Nucleus accumbens (tissue), 56 donors: ENCODE measurements around the gene PODXL2.

Source experiments
- DNase-seq, 56 donors: peaks; one replicate each; lab custom pipeline; 2025; lab: John Stamatoyannopoulos, UW

Gene PODXL2

GRCh38 chr3:127628788-127629466 is at the start of gene PODXL2:
Gene PODXL2 (plus strand): TSS chr3:127629185. CDS start chr3:127629220, 35 bp downstream.
- peak in 39 of 56 donors; percentile 14 to 69 (median 32) for DNase-seq

DNA sequence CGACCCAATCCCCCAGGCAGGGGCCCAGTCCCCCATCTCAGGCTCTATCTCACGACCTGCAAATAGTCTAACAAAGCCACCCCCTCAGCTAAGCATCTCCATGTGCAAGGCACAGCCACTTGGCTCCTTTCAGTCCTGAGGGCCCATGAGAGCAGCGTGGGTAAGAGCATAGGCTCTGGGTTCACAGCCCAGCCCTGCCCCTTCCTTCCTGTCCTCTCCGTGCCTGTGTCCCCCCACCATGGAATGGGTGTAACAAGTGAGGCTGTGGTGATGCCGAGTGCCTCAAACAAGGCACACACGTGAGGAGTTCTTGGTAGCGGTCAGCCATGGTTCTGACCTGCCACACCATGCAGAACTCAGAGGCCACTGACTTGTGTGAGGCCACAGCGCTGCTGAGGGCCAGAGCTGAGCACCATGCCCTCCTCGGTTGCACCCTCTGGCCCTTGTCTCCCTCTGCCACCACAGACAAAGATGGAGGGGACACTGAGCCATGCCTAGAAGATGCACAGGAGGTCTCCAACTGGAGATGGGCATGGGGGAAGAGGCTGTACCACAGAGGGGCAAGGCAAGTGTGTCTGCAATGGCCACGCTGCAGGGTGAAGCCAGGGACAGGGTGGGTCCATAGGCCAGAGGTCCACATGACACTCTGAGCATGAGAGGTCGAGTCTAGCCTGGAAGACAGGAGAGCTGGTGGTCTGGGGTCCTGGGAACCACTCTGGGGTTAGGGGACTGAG is 48.5 kb upstream of the PODXL2 start:
- no peak for DNase-seq

- no peak for DNase-seq
Measured at GRCh38 chr3:127584734-127585133, 44.3 kb upstream of the PODXL2 start.

- no peak for DNase-seq
Measured at GRCh38 chr3:127585163-127585812, 43.7 kb upstream of the PODXL2 start.

GRCh38 chr3:127585813-127586413 is 43.1 kb upstream of the PODXL2 start:
- no peak for DNase-seq

GRCh38 chr3:127587876-127588275 is 41.1 kb upstream of the PODXL2 start:
- DNase-seq = no peak

DNA sequence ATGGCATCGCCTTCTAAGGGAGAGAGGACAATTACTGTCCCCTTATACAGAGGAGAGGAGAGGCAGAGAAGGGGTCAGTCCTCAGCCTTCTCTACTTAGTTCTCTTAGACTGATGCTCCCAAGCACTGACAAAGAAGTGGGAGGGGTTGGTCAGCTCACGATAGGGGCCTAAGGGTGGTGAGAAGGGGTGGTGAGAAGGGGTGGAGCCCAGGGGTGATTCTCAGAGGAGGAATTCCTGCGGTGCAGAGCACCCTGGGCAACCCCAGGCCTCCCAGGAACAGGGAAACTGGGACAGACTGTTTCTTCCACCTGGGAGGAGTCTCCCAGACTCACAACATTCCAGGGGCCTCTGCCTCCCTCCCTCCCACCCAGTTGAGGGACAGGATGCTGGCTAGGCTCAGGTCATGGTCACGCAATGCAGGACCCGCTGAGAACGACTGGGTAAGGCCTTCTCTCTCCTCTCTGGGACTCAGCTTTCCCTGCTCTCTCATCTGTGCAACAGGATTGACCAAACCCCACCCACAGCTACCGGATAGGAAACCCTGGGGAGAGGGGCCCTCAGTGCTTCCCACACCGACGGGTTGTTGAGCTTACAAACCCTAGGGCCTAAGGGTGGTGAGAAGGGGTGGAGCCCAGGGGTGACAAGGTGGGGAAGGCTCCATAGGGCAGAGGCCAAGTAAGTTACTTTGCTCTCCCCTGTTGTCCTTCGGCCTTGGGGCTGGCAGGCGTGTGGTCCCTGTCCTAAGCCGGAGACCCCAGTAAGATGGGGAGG is 40.0 kb upstream of the PODXL2 start:
- no peak for DNase-seq

GRCh38 chr3:127589600-127590281 is 39.2 kb upstream of the PODXL2 start:
- DNase-seq = peak in 9 of 56 donors; percentile 12 to 48 (median 31)

GRCh38 chr3:127590282-127590592 is 38.7 kb upstream of the PODXL2 start:
- peak in 3 of 56 donors; percentile 36 to 68 (median 57) for DNase-seq

GRCh38 chr3:127590593-127591465 is 38.2 kb upstream of the PODXL2 start, which contains the start of gene TPRA1:
Gene TPRA1 (minus strand): TSS chr3:127590733. CDS start chr3:127580146, 10,587 bp downstream.
- peak; percentile 67 to 96 (median 88) for DNase-seq

GRCh38 chr3:127593178-127593577 is 35.8 kb upstream of the PODXL2 start:
- no peak for DNase-seq

- no peak for DNase-seq
Measured at GRCh38 chr3:127595303-127595702, 33.7 kb upstream of the PODXL2 start.

DNA sequence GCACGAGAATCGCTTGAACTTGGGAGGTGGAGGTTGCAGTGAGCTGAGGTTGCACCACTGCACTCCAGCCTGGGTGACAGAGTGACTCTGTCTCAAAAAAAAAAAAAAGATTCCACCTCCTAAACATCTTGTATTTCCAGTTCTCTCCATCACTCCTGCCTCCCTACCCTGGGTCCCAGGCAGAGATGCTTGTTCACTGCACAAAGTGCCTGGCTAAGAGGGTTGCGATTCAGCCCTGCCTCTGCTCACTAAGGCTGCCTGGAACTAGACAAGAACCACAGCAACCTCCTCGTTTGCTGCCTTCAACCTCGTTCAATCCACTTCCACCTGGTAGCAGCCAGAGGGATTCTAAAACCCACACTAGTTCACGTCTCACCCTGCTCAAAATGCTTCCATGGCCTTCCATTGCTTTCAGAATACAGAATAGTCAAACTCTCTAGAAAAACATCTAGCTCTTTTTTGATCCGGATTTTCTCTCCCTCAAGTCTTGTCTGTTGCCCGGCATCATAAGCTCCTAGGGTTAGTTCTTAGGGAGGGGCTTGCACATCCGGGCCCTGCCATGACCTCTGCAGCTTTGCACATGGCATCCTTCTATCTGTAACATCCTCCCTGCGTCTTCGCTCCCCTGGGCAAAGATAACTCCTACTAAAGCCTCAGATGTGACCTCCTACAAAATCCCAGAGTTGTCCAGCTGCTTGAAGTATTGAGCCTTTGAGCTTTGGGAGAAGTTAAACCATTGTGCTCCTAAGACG is 31.8 kb upstream of the PODXL2 start:
- DNase-seq = no peak

DNA sequence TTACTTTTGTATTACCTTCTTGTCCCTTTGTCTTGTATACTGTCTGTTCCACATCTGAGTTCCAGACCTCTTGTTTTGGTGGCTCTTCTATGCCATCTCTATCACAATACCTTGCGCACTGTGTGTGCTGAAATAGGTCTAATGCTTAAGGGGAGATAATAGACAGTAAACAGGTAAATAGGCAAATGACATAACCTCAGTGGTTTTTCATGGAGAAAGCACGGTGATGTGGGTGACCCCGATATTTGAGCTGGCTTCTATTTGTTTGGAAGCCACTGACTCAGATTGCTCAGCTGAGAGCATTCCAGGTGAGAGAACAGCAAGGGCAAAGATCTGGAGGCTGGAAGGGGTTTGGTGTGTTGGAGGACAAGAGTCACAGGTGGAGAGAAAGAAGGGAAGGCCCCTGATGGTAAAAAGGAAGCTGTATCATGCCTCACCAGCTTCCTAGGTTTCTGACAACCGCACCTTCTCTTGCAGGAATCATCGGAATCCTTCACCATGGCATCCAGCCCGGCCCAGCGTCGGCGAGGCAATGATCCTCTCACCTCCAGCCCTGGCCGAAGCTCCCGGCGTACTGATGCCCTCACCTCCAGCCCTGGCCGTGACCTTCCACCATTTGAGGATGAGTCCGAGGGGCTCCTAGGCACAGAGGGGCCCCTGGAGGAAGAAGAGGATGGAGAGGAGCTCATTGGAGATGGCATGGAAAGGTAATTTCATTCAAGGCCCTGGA is 30.0 kb upstream of the PODXL2 start:
- no peak for DNase-seq

DNA sequence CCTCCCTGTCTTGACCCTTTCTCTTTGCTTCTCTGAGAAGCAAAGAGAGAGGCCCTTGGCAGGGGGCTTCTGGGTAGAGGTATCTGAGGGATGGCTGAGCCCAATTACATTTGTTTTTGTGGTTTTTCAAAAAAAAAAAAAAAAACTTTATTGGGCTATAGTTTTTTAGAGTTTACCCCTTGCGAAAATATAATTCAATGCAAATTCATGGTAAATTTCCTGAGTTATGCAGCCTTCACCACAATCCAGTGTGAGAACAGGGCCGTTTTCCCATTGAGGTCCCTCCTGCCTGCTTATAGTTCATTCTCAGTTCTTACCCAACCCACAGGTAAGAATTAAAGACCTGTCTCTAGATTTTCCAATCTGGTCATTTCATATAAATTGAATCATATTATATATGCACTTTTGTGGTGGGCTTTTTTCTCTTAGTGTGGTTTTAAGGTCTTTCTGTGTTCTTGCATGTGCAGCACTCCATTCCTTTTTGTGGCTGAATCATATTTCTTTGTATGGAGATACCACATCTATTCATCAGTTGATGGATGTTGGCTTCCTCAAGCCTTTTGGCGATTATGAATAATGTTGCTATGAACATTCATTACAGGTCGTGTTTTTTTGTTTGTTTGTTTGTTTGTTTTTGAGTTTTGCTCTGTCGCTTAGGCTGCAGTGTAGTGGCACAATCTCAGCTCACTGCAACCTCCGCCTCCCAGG is 28.1 kb upstream of the PODXL2 start:
- no peak for DNase-seq

- no peak for DNase-seq
Measured at GRCh38 chr3:127604035-127604434, 24.9 kb upstream of the PODXL2 start.
